ENCODE measurements around the gene SORCS2.

DNA sequence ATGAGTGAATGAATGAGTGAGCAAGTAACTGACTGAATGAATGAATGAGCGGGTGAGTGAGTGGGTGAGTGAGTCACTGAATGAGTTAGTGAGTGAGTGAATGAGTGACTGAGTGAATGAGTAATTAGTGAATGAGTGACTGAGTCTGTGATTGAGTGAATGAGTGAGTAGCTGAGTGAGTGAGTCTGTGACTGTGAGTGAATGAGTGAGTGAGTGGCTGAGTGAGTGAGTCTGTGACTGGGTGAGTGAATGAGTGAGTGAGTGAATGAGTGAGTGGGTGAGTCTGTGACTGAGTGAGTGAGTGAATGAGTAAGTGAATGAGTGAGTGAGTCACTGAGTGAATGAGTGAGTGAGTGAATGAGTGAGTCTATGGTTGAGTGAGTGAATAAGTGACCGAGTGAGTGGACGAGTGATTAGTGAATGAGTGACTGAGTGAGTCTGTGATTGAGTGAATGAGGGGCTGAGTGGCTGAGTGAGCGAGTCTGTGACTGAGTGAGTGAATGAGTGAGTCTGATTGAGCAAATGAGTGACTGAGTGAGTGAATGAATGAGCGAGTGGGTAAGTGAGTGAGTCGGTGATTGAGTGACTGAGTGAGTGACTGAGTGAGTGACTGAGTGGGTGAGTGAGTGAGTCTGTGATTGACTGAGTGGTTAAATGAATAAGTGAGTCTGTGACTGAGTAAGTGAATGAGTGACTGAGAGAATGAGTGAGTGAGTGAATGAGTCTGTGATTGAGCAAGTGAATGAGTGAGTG lies 465.4 kb downstream of the SORCS2 start:
- no peak for TF ChIP-seq EZH2 (IDR thresholded peaks at IDR 0.05; ENCODE audit: insufficient read depth, poor library complexity, severe bottlenecking)
- TF ChIP-seq EZH2phosphoT487 (IDR thresholded peaks at IDR 0.05; ENCODE audit: insufficient read depth, low read depth), result no peak

Data from GM23248 (cell line).